Activated T-cell treated with anti-CD3 and anti-CD28 coated beads for 1 hour (primary cell): Measurements from ENCODE around the gene JMJD1C.

Experiments
- DNase-seq: peaks from one replicate; pipeline ENCODE4 v3.0.0-alpha.2; 2020; ENCODE audit warnings: low read depth

Gene JMJD1C

GRCh38 chr10:63128443-63128842 lies 337.3 kb downstream of the JMJD1C start:
- no peak for DNase-seq

GRCh38 chr10:63125459-63125858 lies 340.3 kb downstream of the JMJD1C start:
- no peak for DNase-seq

GRCh38 chr10:63123727-63124362 lies 341.9 kb downstream of the JMJD1C start:
- no peak for DNase-seq

GRCh38 chr10:63120554-63120953 lies 345.2 kb downstream of the JMJD1C start:
- no peak for DNase-seq

GRCh38 chr10:63119041-63119440 lies 346.7 kb downstream of the JMJD1C start:
- no peak for DNase-seq
